ENCODE results near the gene ZNF677. TPM values are rescaled to one million over a fixed set of nuclear protein-coding genes. Genes with fewer than 3 reads are reported as not detected.
A peak's percentile ranks its signal among the peaks of the same experiment; 100 is the strongest.

ZNF677 gene
- total RNA-seq, 1 experiment from 2014 or later = 5.4 TPM

DNA sequence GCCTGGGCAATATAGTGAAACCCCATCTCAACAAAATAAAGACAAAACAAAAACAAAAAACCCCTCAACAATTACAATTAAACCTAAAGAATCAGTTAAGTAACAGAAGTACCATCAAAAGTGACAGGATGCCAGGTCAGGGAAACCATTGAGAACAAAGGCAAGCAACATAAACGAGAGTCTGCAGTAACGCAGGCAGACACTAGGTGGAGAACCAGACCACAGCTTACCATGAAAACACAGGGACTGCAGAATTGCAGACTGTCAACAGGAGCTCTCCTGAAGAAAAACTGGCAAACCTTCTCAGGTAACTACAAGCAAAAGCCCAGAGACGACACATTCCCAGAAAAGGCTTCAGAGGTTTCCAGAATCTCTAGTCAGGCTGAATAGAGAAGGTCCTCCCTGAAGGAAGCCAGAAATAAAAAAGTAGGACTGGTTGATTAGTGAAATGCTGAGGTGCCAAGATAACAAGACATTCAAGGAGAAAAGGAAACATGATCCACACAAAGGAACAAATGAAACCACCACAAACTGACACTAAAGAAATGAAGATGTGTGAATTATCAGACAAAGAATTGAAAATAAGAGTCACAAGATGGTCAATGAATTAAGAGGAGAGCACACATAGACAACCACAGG is 59.3 kb downstream of the ZNF677 start:
- BruUV-seq (replicated peaks) = no TSS peak
- POLR2A ChIA-PET (ENCODE audit: low non-redundant PET) = no interaction called here
- Histone ChIP-seq H3K27me3 (replicated peaks; ENCODE audit: insufficient read depth, low read depth, low read length, poor library complexity) (no peaks in the 10 kb centered on the region), H3K4me1 (ENCODE audit: insufficient read depth, low read length, poor library complexity, severe bottlenecking) (no peaks in the 10 kb centered on the region), H3K27ac (ENCODE audit: low read depth, low read length, poor library complexity, severe bottlenecking) (no peak overlapping the region), H3K9me3 (ENCODE audit: low read depth, low read length, poor library complexity, severe bottlenecking) (peaks cover 14% of the 10 kb centered on the region), H3K4me3 (ENCODE audit: low read depth, low read length, poor library complexity, severe bottlenecking) (no peak overlapping the region), H3K36me3 (ENCODE audit: insufficient read depth, low read length, poor library complexity, severe bottlenecking) (no peaks in the 10 kb centered on the region)
- no peak for TF ChIP-seq EZH2 (IDR thresholded peaks at IDR 0.05; ENCODE audit: borderline replicate concordance, low read depth, low read length, poor library complexity, severe bottlenecking)
- TF ChIP-seq, protein P1, sequence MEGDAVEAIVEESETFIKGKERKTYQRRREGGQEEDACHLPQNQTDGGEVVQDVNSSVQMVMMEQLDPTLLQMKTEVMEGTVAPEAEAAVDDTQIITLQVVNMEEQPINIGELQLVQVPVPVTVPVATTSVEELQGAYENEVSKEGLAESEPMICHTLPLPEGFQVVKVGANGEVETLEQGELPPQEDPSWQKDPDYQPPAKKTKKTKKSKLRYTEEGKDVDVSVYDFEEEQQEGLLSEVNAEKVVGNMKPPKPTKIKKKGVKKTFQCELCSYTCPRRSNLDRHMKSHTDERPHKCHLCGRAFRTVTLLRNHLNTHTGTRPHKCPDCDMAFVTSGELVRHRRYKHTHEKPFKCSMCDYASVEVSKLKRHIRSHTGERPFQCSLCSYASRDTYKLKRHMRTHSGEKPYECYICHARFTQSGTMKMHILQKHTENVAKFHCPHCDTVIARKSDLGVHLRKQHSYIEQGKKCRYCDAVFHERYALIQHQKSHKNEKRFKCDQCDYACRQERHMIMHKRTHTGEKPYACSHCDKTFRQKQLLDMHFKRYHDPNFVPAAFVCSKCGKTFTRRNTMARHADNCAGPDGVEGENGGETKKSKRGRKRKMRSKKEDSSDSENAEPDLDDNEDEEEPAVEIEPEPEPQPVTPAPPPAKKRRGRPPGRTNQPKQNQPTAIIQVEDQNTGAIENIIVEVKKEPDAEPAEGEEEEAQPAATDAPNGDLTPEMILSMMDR (conservative IDR thresholded peaks at IDR 0.05; ENCODE audit: low read depth, low read length) = peak; percentile 76
- peak; percentile 69 for DNase-seq (ENCODE audit: low spot score)
- intact Hi-C loops (cut with micrococcal nuclease; ENCODE audit: unreplicated experiment) = loop anchor here (5.0 kb wide), 1 partner anchor 552 kb away; no protein-coding TSS in a partner anchor
- CTCF ChIA-PET = interaction anchor here (1.0 kb wide), 1 partner anchor 551 kb away, joined by 3 read pairs; no protein-coding TSS in a partner anchor

DNA sequence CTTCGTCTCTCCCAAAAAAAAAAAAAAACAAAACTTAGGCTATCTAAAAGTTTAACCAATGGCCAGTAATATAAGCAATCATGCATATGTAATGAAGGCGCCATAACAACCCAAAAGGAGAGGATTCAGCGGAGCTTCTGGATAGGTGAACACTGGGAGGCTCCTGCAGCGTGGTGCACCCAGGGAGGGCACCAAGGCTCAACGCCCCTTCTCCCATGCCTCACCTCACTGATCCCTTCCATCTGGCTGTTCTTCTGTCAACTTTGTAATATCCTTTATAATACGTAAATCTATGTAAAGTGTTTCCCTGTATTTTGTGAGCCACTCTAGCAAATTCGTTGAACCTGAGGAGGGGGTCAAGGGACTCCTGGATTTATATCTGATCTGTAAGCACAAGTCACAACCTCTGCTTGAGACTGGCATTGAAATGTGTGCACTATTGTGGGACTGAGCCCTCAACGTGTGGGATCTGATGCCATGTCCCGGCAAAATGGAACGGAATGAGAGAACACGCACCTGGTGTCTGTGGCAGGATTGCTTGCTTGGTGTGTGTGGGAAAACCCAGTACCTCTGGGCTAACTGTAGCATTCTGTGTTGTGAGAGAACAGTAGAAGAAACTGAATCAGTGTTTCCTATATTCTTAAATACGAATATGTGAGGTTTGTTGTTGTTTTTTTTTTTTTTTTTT is 61.0 kb downstream of the ZNF677 start:
- H3K27me3 ChIP-seq (replicated peaks; ENCODE audit: insufficient read depth, low read depth, low read length, poor library complexity) = no peaks in the 10 kb centered on the region
- no peaks in the 10 kb centered on the region for H3K36me3 ChIP-seq (ENCODE audit: insufficient read depth, low read length, poor library complexity, severe bottlenecking)
- no peak overlapping the region for H3K27ac ChIP-seq (ENCODE audit: low read depth, low read length, poor library complexity, severe bottlenecking)
- TF ChIP-seq, protein P1 (conservative IDR thresholded peaks at IDR 0.05; ENCODE audit: low read depth, low read length) = no peak
- TF ChIP-seq EZH2 (IDR thresholded peaks at IDR 0.05; ENCODE audit: borderline replicate concordance, low read depth, low read length, poor library complexity, severe bottlenecking) = no peak
- no peaks in the 10 kb centered on the region for H3K4me1 ChIP-seq (ENCODE audit: insufficient read depth, low read length, poor library complexity, severe bottlenecking)
- DNase-seq (ENCODE audit: low spot score) = no peak
- H3K4me3 ChIP-seq (ENCODE audit: low read depth, low read length, poor library complexity, severe bottlenecking) = peak overlapping the region; percentile 54
- no TSS peak for BruUV-seq (replicated peaks)
- ChIA-PET POLR2A (ENCODE audit: low non-redundant PET) (no interaction called here), CTCF (no interaction called here)
- intact Hi-C loops (cut with micrococcal nuclease; ENCODE audit: unreplicated experiment) = no loop called here
- peaks cover 11% of the 10 kb centered on the region for H3K9me3 ChIP-seq (ENCODE audit: low read depth, low read length, poor library complexity, severe bottlenecking)

DNA sequence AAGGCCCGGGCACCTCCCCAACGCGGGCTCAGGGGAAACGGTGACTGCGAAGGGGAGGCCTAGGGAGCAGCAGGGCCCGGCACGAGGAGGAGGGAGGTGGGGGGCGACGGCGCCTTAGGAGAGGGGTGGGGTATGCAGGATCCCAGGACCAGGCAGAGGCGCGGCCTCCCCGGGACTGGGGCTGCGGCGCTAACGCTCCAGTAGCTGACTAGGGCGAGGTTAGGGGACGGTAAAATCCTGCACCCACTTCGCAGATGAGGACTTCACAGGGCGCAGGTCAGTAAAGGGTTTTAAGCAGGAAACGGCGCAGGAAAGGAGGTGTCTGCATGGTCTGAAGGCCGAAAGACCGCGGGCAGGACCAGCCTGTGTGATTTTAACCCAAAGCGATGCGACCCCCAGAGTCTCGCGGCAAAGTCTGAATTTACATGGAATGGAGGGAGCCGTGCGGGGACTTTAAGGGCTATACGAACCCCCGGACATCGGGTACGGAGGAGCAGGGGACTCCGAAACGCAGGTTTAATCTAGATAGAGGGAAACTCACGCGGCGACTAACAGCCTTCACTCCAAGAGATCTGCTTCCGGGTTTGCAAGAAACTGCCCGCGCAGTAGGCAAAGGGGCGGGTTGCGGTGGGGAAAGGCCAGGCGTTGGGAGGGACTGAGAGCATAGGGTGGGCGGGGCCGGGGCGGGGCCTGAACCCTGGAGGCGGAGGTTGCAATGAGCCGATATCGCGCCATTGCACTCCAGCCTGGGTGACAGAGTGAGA is 61.7 kb downstream of the ZNF677 start, which contains the start of gene ZNF665:
ZNF665 (minus strand) TSS at position 588 of the 764 bp plus-strand sequence. CDS start 10,460 bp downstream, outside the sequence.
- Histone ChIP-seq H3K27me3 (replicated peaks; ENCODE audit: insufficient read depth, low read depth, low read length, poor library complexity) (no peaks in the 10 kb centered on the region), H3K36me3 (ENCODE audit: insufficient read depth, low read length, poor library complexity, severe bottlenecking) (no peaks in the 10 kb centered on the region), H3K9me3 (ENCODE audit: low read depth, low read length, poor library complexity, severe bottlenecking) (peaks cover 4% of the 10 kb centered on the region), H3K4me1 (ENCODE audit: insufficient read depth, low read length, poor library complexity, severe bottlenecking) (no peaks in the 10 kb centered on the region), H3K4me3 (ENCODE audit: low read depth, low read length, poor library complexity, severe bottlenecking) (peak within 1 kb of the TSS; percentile 54), H3K27ac (ENCODE audit: low read depth, low read length, poor library complexity, severe bottlenecking) (no peak within 1 kb of the TSS)
- intact Hi-C loops (cut with micrococcal nuclease; ENCODE audit: unreplicated experiment) = no loop called here
- peak; percentile 80 for DNase-seq (ENCODE audit: low spot score)
- CTCF ChIA-PET = no interaction called here
- POLR2A ChIA-PET (ENCODE audit: low non-redundant PET) = no interaction called here
- BruUV-seq (replicated peaks) = no TSS peak
- TF ChIP-seq EZH2 (IDR thresholded peaks at IDR 0.05; ENCODE audit: borderline replicate concordance, low read depth, low read length, poor library complexity, severe bottlenecking) = no peak
- TF ChIP-seq, protein P1 (conservative IDR thresholded peaks at IDR 0.05; ENCODE audit: low read depth, low read length) = no peak

Data from A673 (cell line).